ENCODE measurements around the gene PRKAR2B. TPM values are rescaled to one million over a fixed set of nuclear protein-coding genes. Genes with fewer than 3 reads are reported as not detected.

The PRKAR2B gene
- total RNA-seq, 4 donors from 2014 or later: 33.1 to 54.6 (median 51.5) TPM

DNA sequence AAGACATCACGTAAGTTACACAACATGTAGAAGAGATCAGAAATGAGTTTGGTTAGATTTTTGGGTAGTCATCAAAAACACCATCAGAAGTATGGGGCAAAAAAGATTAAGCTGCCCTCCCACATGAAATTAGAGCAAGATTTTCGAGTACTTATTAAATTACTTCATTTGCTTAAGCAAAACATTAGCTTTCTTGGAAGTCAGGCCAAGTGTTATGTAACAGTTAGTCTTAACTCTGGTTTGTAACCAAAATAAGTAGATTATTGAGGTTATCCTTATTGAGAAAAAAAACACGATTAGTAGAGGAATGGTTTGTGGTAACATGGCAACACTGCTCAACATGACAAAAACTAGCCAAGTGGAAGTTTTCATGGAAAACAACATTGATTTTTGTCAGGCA lies 162.2 kb downstream of the PRKAR2B start:
- TF ChIP-seq POLR2A (IDR thresholded peaks at IDR 0.05): no peak
- H3K9me3 ChIP-seq: no peaks in the 10 kb centered on the region
- H3K4me1 ChIP-seq: peaks cover 0 to 16% (median 0%) of the 10 kb centered on the region in 4 donors
- H3K4me3 ChIP-seq: no peak overlapping the region
- no peaks in the 10 kb centered on the region for H3K27me3 ChIP-seq
- no peak overlapping the region for H3K27ac ChIP-seq
- 69 to 70% methylated on average over 3 of the region's 3 CpGs for WGBS, 2 donors
- no peak for DNase-seq (ENCODE audit: low spot score in 2 of 2)
- peaks cover 0 to 91% (median 12%) of the 10 kb centered on the region in 3 donors for H3K36me3 ChIP-seq

DNA sequence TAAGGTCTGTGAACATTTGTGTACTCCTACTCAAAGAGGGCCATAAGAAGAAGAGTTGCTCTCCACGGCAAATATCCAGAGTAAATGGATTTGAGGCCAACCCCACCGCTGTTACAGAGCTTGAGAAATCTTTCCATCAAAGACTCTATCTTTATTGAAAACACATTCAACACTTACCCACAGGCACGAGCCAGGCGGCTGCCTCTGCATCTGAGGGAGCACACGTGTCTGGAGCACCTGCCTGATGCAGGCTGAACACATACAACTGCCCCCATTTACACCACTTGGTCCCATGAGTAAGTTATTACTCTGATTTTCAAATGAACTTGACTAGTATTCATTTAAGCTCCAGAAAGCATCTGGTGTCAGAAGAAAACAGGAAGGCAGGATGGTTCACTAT lies 163.0 kb downstream of the PRKAR2B start:
- Histone ChIP-seq H3K9me3 (no peaks in the 10 kb centered on the region), H3K36me3 (peaks cover 0 to 83% (median 5%) of the 10 kb centered on the region in 3 donors), H3K4me3 (no peak overlapping the region), H3K4me1 (peaks cover 0 to 16% (median 0%) of the 10 kb centered on the region in 4 donors), H3K27me3 (no peaks in the 10 kb centered on the region), H3K27ac (peak overlapping the region in 2 of 4 donors; percentile 29 to 38)
- DNase-seq (ENCODE audit: low spot score in 2 of 2): no peak
- TF ChIP-seq, protein P1, sequence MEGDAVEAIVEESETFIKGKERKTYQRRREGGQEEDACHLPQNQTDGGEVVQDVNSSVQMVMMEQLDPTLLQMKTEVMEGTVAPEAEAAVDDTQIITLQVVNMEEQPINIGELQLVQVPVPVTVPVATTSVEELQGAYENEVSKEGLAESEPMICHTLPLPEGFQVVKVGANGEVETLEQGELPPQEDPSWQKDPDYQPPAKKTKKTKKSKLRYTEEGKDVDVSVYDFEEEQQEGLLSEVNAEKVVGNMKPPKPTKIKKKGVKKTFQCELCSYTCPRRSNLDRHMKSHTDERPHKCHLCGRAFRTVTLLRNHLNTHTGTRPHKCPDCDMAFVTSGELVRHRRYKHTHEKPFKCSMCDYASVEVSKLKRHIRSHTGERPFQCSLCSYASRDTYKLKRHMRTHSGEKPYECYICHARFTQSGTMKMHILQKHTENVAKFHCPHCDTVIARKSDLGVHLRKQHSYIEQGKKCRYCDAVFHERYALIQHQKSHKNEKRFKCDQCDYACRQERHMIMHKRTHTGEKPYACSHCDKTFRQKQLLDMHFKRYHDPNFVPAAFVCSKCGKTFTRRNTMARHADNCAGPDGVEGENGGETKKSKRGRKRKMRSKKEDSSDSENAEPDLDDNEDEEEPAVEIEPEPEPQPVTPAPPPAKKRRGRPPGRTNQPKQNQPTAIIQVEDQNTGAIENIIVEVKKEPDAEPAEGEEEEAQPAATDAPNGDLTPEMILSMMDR (IDR thresholded peaks at IDR 0.05): no peak
- TF ChIP-seq EP300 (IDR thresholded peaks at IDR 0.05) (no peak), POLR2A (IDR thresholded peaks at IDR 0.05) (no peak)
- WGBS, 2 donors: 68 to 76% methylated on average over 5 of the region's 5 CpGs

DNA sequence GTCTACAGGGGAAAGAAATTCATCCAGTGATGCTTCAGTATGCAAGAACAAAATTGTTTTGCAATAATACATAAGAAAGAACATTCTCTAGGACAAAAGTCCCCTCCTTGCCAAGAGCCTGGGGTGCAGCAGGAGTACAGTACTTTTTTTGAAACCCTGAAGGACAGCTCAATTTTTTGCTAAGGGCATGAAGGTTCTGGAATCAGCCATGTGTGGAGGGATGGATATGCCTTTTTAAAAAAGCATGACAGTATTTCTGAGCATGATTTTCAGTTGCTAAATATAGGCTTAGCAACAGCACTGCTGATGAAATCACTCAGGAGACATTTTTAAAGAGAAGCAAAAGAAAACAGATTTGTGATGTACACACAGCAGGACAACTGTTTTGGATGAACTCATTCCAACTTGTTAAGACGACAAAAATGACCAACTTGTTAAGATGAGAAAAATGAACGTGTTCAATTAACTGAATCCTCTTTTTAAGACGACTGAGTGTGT lies 163.6 kb downstream of the PRKAR2B start:
- Histone ChIP-seq H3K27ac (peak overlapping the region in 2 of 4 donors; percentile 38 to 79), H3K4me3 (no peak overlapping the region), H3K9me3 (no peaks in the 10 kb centered on the region), H3K36me3 (peaks cover 0 to 77% (median 5%) of the 10 kb centered on the region in 3 donors), H3K4me1 (peaks cover 0 to 16% (median 0%) of the 10 kb centered on the region in 4 donors), H3K27me3 (no peaks in the 10 kb centered on the region)
- 53 to 58% methylated on average over 3 of the region's 3 CpGs for WGBS, 2 donors
- DNase-seq (ENCODE audit: low spot score in 2 of 2): no peak
- no peak for TF ChIP-seq POLR2A (IDR thresholded peaks at IDR 0.05)
- TF ChIP-seq, protein P1 (IDR thresholded peaks at IDR 0.05): no peak
- TF ChIP-seq EP300 (IDR thresholded peaks at IDR 0.05): no peak

DNA sequence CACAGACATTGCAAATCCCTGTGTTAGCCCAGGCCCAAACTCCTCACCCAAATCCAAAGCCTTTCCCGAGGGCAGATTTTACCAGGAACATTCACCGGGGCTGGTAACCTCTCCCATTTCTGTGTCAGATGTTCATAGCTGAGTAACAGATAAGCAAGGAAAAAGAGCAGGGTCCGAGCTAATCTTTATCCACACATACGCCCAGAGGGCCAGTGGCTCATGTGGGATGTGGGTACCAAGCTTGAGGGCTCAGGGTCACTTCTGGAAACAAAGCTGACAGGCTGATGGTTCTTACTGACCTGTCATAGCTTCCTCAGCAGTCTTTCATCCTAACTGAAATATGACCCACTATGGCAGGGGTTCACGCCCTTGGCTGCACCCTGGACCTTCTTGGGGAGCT lies 164.1 kb downstream of the PRKAR2B start:
- TF ChIP-seq, protein P1 (IDR thresholded peaks at IDR 0.05): no peak
- TF ChIP-seq POLR2A (IDR thresholded peaks at IDR 0.05) (no peak), EP300 (IDR thresholded peaks at IDR 0.05) (no peak)
- WGBS, 2 donors: 75 to 84% methylated on average over 5 of the region's 5 CpGs
- Histone ChIP-seq H3K36me3 (peaks cover 0 to 77% (median 5%) of the 10 kb centered on the region in 3 donors), H3K27me3 (no peaks in the 10 kb centered on the region), H3K4me3 (no peak overlapping the region), H3K27ac (peak overlapping the region in 2 of 4 donors; percentile 38 to 79), H3K4me1 (peaks cover 0 to 16% (median 0%) of the 10 kb centered on the region in 4 donors), H3K9me3 (peaks cover 0 to 3% (median 0%) of the 10 kb centered on the region in 4 donors)
- no peak for DNase-seq (ENCODE audit: low spot score in 2 of 2)

DNA sequence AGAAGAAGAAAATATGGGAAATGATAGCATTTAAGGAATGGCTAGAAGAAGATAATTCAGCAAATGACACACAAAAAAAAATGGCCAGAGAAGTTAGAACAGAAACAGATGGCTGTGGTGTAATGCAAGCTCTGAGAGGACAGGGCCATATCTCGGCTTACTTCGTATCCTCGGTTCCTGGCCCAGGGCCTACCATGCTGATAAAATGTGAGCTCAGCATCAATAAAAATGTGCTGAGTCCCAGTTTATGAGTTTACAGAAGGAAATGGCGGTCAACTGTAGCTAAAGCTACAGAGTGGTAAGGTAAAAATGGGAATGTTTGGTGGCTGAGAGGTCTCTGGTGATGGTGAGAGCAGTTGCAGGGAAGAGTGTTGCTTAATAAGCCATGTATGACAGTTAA lies 165.1 kb downstream of the PRKAR2B start:
- Histone ChIP-seq H3K9me3 (peaks cover 0 to 11% (median 2%) of the 10 kb centered on the region in 4 donors), H3K27me3 (no peaks in the 10 kb centered on the region), H3K27ac (no peak overlapping the region), H3K4me1 (peaks cover 0 to 16% (median 0%) of the 10 kb centered on the region in 4 donors), H3K36me3 (peaks cover 0 to 68% (median 5%) of the 10 kb centered on the region in 3 donors), H3K4me3 (no peak overlapping the region)
- 92 to 94% methylated on average over 4 of the region's 4 CpGs for WGBS, 2 donors
- DNase-seq (ENCODE audit: low spot score in 2 of 2): no peak
- no peak for TF ChIP-seq POLR2A (IDR thresholded peaks at IDR 0.05)
- no peak for TF ChIP-seq EP300 (IDR thresholded peaks at IDR 0.05)
- TF ChIP-seq, protein P1 (IDR thresholded peaks at IDR 0.05): no peak

Measured in tibial nerve (tissue), 4 donors.